GM18868 (cell line): ENCODE results near the gene MBD6.
A peak's percentile ranks its signal among the peaks of the same experiment; 100 is the strongest.

ENCODE experiments used
- ATAC-seq: cut with Tn5 transposase; IDR thresholded peaks from one replicate; pipeline ENCODE4 v1.9.1; 2021; ENCODE audit warnings: mild to moderate bottlenecking, moderate library complexity; ENCODE audit not compliant: unreplicated experiment

MBD6 gene

DNA sequence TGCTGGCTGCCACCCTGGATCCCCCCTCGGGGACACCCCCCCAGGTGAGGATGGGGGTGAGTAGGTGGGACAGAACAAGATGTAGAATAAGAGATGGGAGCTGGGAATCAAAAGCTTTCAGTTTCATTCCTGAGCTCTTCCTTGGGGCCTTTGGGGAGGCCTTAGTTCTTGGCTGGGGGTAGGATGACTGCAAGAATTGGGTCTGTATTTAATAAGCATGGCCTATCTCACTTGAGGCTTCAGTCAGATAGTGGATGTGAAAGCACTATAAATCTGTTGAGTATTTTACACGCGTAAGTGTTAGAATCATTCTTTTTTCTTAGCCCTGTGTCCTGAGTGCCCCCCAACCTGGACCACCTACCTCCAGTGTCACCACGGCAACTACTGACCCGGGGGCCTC, 4.6 kb downstream of the MBD6 start:
- ATAC-seq: no peak

DNA sequence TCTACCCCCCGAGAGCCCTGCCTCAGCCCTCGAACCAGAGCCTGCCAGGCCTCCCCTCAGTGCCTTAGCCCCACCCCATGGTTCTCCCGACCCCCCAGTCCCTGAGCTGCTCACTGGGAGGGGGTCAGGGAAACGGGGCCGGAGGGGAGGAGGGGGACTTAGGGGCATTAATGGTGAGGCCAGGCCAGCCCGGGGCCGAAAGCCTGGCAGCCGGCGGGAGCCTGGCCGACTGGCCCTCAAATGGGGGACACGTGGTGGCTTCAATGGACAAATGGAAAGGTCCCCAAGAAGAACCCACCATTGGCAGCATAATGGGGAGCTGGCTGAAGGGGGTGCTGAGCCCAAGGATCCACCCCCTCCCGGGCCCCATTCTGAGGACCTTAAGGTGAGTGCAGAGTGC, 5.6 kb downstream of the MBD6 start:
- no peak for ATAC-seq

- ATAC-seq: no peak
These were observed 6.4 kb downstream of the MBD6 start for GRCh38 chr12:57528831-57529555.

GRCh38 chr12:57529831-57530230, 7.2 kb downstream of the MBD6 start:
- ATAC-seq: no peak

DNA sequence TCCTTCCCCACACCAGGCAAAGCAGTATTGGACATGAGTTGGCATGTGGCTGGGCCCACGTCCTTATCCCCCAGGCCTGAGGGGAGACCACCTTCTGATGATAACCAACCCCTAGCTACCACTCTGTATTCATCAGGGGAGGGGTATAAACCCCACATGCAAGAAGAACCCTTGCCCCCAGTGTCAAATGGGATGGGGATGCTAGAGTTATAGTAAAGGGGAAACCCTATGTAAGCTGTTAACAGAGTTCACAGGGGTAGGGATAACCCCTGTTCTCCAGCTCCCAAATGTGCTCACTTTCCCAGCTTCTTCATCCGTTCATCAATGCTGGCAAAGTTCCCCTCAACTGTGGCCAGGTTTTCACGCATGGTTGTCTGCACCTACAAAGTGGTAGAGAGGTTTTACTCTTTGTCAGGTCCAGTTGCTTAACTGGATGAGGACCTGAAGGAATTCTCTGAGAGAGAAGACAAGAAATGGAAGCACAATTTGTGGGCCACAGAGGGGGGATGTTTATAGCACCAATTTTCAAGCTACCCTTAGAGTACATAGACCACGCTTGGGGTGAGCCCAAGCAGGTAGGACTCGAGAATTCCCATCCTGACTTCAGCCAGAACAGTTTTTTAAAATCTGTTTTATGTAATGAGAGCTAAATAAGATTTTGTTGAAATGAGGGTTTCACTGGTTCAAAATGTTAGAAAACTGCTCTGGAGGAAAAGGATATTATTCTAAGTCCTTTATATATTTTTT, 7.9 kb downstream of the MBD6 start:
- no peak for ATAC-seq

DNA sequence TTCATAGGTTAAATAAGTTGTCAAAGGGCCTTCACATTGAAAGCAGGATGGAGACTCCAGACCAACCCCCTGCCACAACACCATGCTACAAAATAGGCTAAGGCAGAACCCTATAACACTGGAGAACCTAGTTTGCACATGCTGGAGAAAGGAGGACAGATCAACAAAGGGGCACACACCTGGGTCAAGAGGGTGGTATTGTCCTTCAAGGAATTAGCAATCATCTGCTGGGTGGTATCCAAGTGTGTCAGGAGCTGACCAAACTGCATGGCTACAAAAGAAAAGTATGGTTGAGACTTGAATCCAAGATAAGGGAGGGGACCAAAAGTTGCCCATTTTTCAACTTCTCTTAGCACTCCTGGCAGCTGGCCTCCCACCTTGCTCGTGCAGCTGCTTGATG, 9.2 kb downstream of the MBD6 start:
- no peak for ATAC-seq

DNA sequence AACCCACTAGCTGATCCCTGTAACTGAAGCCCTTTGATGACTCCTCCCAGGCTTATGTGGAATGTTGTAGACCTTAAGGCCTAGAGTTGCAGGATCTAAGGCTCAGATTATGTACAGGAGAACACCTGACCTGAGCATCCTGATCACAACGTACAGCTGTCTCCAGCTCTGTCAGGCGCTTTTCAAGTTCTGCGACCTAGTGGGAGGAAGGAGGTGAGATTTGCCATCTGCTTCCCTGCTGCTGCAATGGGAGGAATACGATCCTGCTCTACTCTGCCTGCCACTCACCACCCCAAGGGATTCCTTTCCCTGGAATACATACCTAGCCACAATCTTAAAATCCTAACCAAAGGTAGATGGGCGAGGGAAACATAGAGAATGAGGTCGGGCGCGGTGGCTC, 10.5 kb downstream of the MBD6 start:
- ATAC-seq: no peak

GRCh38 chr12:57534250-57534649, 11.6 kb downstream of the MBD6 start:
- ATAC-seq: no peak

- ATAC-seq: no peak
These were observed 12.4 kb downstream of the MBD6 start for GRCh38 chr12:57534991-57535543.

GRCh38 chr12:57535764-57536596, 13.4 kb downstream of the MBD6 start:
- ATAC-seq: no peak

GRCh38 chr12:57536597-57536942, 13.9 kb downstream of the MBD6 start:
- no peak for ATAC-seq

DNA sequence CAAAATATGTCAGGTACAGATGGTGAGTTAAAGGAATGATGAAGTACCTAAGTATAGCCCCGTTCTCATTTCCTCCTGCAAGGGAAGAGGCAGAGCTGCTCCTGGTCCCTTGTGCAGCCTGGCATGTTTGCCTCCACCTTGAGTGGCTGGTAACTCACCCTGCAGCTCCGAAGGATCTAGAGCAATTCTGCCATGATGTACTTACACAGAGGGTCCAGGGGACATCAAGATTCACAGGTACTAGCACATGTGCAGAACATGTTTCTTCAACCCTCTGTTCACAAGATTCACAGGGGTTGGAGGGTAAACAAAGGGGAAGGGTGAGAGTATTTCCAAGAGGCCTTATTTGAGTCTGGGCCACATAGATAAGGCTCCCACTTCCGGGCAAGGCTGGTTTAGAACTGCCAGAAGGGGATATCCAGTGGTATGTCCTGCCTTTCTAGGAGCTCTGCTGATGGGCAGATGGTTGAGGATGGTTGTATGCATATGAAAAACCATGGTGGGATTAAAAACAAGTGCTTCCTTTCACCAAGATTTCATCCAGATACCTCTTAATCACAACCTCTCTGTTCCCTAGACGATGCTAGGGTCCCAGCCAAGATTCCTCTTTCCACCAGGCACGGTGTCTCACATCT, 16.6 kb downstream of the MBD6 start:
- no peak for ATAC-seq

DNA sequence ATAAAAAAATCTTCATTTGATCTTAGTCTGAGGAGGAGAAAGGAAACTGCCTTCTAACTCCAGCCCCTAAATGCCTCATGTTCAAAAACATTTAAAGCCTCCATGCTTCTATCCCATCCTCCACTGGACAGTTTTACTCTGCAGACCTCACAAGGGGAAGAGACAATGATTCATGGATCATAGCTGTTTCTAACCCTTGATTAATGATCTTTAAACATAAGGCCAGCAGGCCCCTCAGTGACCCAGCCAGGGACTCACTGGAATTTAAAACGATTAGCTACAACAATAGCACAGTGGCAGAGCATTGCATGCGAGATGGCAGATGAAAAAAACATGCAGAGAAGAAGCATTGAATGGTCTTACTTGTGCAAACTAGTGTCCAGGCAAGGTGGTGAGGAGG, 18.4 kb downstream of the MBD6 start:
- ATAC-seq: no peak

GRCh38 chr12:57541717-57542116, 19.1 kb downstream of the MBD6 start:
- ATAC-seq: no peak

DNA sequence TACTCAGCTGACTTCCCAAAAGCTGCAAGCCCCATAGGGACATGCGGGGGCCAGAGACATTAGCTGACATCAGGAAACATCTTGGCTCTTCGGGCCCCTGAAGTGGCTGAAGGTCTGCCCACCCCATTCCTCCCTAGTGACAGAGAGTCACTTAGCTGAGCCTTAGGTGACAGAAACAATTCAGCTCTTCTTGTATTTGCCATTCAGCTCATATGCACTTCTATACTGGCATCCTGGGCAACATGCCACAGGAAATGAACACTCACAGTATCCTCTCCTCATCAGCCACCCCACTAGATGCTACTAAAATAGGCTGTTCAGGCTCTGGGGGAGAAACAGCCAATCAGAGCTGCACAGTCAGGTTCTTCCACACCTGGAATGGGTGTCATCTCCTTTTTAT, 21.0 kb downstream of the MBD6 start:
- no peak for ATAC-seq

- ATAC-seq: no peak
These were observed 23.3 kb downstream of the MBD6 start for GRCh38 chr12:57545809-57546437.

- ATAC-seq: peak; percentile 98
These were observed 24.0 kb downstream of the MBD6 start, which contains the start of gene DCTN2 for GRCh38 chr12:57546438-57547287. Gene DCTN2 (minus strand): TSS chr12:57547192. CDS start chr12:57547063, 129 bp downstream.

- ATAC-seq: no peak
These were observed 24.8 kb downstream of the MBD6 start for GRCh38 chr12:57547288-57548012.

DNA sequence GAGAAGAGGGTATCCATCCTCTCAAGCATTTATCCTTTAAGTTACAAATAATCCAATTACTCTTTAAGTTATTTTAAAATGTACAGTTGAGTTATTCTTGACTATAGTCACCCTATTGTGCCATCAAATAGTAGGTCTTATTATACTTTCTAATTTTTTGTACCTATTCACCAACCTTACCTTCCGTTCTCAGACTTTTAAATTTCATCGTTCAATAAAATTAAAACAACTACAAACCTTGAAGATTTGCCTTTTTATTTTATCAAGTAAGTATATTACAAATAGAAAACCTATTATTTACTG, 25.3 kb downstream of the MBD6 start:
- no peak for ATAC-seq
